ENCODE results near the gene OPRL1.

- no peak for TF ChIP-seq CTCF (IDR thresholded peaks at IDR 0.05)
- TF ChIP-seq POLR2A (IDR thresholded peaks at IDR 0.05), result no peak
Observed at GRCh38 chr20:64072498-64073063, 7.3 kb upstream of the OPRL1 start.
